H1 (cell line): ENCODE results near the gene SHLD1. TPM values are rescaled to one million over a fixed set of nuclear protein-coding genes. Genes with fewer than 3 reads are reported as not detected.

Source experiments
- E2F6 ChIP-seq: IDR thresholded peaks from 2 replicates; pipeline ENCODE4 v1.6.1; 2012; ENCODE audit warnings: inconsistent platforms
- GTF2F1 ChIP-seq: IDR thresholded peaks from 2 replicates; pipeline ENCODE4 v1.6.1; 2012; ENCODE audit warnings: low read depth, low read length, improper control_type of control experiment, borderline replicate concordance
- KDM4A ChIP-seq: IDR thresholded peaks from one replicate; pipeline ENCODE4 v1.7.1; 2012; ENCODE audit warnings: low read depth, mild to moderate bottlenecking, moderate library complexity, low read length, inconsistent platforms; ENCODE audit not compliant: severe bottlenecking
- RAD21 ChIP-seq, 2 experiments: IDR thresholded peaks in 1 of 2; conservative IDR thresholded peaks in 1 of 2; 2 replicates each; pipeline ENCODE4 v1.6.1; 2011; ENCODE audit warnings: low read depth in 2 of 2, low read length in 2 of 2, improper control_type of control experiment in 1 of 2, inconsistent platforms in 1 of 2, mild to moderate bottlenecking in 1 of 2, moderate library complexity in 1 of 2
- RFX5 ChIP-seq: IDR thresholded peaks from 2 replicates; pipeline ENCODE4 v1.6.1; 2011; ENCODE audit warnings: low read depth, low read length, improper control_type of control experiment, borderline replicate concordance
- SIX5 ChIP-seq: IDR thresholded peaks from 2 replicates; pipeline ENCODE4 v1.6.1; 2011; ENCODE audit warnings: mild to moderate bottlenecking, low read depth, low read length
- TEAD4 ChIP-seq: IDR thresholded peaks from 2 replicates; pipeline ENCODE4 v1.6.1; 2012; ENCODE audit warnings: low read depth, low read length, inconsistent platforms, mixed read lengths
- polyA plus RNA-seq, 7 experiments: library from polyadenylated mRNA; depleted of rRNA in 3 of 7; stranded (reverse) in 5 of 7; unstranded in 2 of 7; fragments of >200 nt in 5 of 7; fragments of 200-250 nt in 2 of 7; gene quantifications; 1 replicate in 5 of 7; 2 replicates in 1 of 7; 4 replicates in 1 of 7; pipeline versions ENCODE4 v1.2.1 to v1.2.3, GENCODE V29; 2011 to 2013; ENCODE audit warnings: missing spikeins in 2 of 7, mixed read lengths in 2 of 7
- total RNA-seq: library from RNA; stranded (reverse); fragmentation: NEBNext Ultra II Directional; extraction: Animal tissue kit (Norgen Biotek cat#: 25700); gene quantifications from 2 replicates; pipeline ENCODE4 v1.2.1, GENCODE V29; 2021

SHLD1 gene
- total and polyA plus RNA-seq, 2 of the 8 experiments (the other 6 are each of a cell fraction or from before 2014, with no cell fraction given), result 4.2 to 6.5 TPM

GRCh38 chr20:5731753-5732366 lies 18.3 kb upstream of the SHLD1 start (continued):
- TF ChIP-seq E2F6 (no peak), SIX5 (no peak), KDM4A (no peak), RAD21 (IDR thresholded peaks at IDR 0.05 in 1 of 2, conservative IDR thresholded peaks at IDR 0.05 in 1 of 2; ENCODE audit: low read depth in 2 of 2, low read length in 2 of 2) (no peak), GTF2F1 (no peak), RFX5 (no peak), TEAD4 (no peak)
